Measurements from ENCODE around the gene NMNAT3.

DNA sequence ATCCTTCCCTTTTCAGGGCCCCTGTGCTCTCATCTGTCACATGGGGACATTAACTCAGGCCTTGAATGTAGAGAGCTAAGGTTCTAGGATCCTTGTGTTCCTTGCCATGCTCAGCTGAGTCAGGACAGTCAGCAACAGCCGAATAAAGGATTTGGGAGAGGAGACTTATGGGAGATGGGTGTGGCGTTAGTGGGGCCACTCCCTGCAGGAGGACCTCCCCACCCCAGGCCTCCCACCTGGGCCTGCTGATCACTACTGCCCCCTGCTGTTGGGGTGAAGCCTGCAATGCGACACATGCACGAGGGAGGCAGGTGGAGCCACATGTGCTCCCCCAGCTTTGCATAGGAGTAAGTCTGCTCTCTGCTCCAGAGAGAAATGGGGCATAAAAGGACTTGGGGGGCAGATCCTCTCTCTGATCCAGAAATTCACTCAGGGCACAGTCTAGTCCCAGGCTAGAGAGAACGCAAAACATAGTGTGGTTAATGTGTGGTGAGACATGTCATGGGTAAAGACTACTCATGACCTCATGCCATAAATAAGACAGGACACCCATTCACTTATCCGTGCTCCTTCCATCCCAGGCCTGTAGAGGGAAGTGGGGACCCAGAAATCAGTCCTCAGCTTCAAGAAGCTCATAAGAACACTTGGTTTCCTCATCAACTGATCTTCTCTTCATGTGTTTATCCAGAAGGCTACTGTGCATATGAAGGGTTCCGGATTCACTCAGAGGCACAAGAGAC, 157.6 kb downstream of the NMNAT3 start:
- TF ChIP-seq CTCF (IDR thresholded peaks at IDR 0.05), result no peak
- TF ChIP-seq POLR2AphosphoS5 (IDR thresholded peaks at IDR 0.05), result no peak
- TF ChIP-seq POLR2A (IDR thresholded peaks at IDR 0.05), result no peak

Data from breast epithelium (tissue), 3 donors.